ENCODE results near the gene C1orf116. TPM values are rescaled to one million over a fixed set of nuclear protein-coding genes. Genes with fewer than 3 reads are reported as not detected.
A peak's percentile ranks its signal among the peaks of the same experiment; 100 is the strongest.

The C1orf116 gene
- total RNA-seq, 6 experiments from 2014 or later: 0.02 to 0.09 (median 0.06) TPM

GRCh38 chr1:207058878-207059867 lies 26.6 kb upstream of the C1orf116 start:
- no peaks in the 10 kb centered on the region for H3K9me3 Mint-ChIP-seq
- peaks cover 3% of the 10 kb centered on the region for H3K27me3 Mint-ChIP-seq (ENCODE audit: insufficient read depth)
- H3K4me3 Mint-ChIP-seq: no peak overlapping the region
- H3K27ac Mint-ChIP-seq: no peak overlapping the region
- no peaks in the 10 kb centered on the region for H3K4me1 Mint-ChIP-seq (ENCODE audit: low read depth)
- H3K36me3 Mint-ChIP-seq (ENCODE audit: low read depth): no peaks in the 10 kb centered on the region
- DNase-seq: no peak
- TF ChIP-seq, protein P1, sequence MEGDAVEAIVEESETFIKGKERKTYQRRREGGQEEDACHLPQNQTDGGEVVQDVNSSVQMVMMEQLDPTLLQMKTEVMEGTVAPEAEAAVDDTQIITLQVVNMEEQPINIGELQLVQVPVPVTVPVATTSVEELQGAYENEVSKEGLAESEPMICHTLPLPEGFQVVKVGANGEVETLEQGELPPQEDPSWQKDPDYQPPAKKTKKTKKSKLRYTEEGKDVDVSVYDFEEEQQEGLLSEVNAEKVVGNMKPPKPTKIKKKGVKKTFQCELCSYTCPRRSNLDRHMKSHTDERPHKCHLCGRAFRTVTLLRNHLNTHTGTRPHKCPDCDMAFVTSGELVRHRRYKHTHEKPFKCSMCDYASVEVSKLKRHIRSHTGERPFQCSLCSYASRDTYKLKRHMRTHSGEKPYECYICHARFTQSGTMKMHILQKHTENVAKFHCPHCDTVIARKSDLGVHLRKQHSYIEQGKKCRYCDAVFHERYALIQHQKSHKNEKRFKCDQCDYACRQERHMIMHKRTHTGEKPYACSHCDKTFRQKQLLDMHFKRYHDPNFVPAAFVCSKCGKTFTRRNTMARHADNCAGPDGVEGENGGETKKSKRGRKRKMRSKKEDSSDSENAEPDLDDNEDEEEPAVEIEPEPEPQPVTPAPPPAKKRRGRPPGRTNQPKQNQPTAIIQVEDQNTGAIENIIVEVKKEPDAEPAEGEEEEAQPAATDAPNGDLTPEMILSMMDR (IDR thresholded peaks at IDR 0.05): peak; percentile 27

GRCh38 chr1:207058252-207058651 lies 25.7 kb upstream of the C1orf116 start:
- no peak overlapping the region for H3K27ac Mint-ChIP-seq
- DNase-seq: no peak
- TF ChIP-seq, protein P1 (IDR thresholded peaks at IDR 0.05): no peak
- H3K27me3 Mint-ChIP-seq (ENCODE audit: insufficient read depth): peaks cover 5% of the 10 kb centered on the region
- peaks cover 1% of the 10 kb centered on the region; the same call in 1 of the 2 replicates for H3K4me1 Mint-ChIP-seq (ENCODE audit: low read depth)
- no peak overlapping the region for H3K4me3 Mint-ChIP-seq
- no peaks in the 10 kb centered on the region for H3K9me3 Mint-ChIP-seq
- no peaks in the 10 kb centered on the region for H3K36me3 Mint-ChIP-seq (ENCODE audit: low read depth)

DNA sequence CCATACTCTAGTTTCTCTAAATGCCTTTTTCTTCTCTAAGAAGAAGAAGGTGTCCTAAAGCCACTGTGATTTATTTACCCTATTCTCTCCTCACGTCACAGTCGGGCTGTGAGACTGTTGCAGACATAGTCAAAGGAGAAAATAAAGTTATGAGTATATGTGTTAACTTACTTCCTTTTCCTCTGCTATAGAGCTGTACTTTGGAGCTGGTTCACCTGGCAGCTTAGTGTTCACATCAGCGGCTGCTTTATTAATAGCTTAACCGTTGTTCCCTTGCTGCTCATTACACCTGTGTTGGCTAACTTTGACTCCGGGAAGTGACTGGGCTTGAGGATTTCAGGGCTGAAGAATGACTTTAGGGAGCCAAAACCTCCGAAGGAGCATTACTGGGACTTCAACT lies 24.1 kb upstream of the C1orf116 start:
- no peak overlapping the region for H3K27ac Mint-ChIP-seq
- no peaks in the 10 kb centered on the region for H3K36me3 Mint-ChIP-seq (ENCODE audit: low read depth)
- H3K27me3 Mint-ChIP-seq (ENCODE audit: insufficient read depth): peaks cover 10% of the 10 kb centered on the region
- DNase-seq: no peak
- TF ChIP-seq, protein P1 (IDR thresholded peaks at IDR 0.05): no peak
- peaks cover 17% of the 10 kb centered on the region for H3K4me1 Mint-ChIP-seq (ENCODE audit: low read depth)
- no peaks in the 10 kb centered on the region for H3K9me3 Mint-ChIP-seq
- H3K4me3 Mint-ChIP-seq: no peak overlapping the region

DNA sequence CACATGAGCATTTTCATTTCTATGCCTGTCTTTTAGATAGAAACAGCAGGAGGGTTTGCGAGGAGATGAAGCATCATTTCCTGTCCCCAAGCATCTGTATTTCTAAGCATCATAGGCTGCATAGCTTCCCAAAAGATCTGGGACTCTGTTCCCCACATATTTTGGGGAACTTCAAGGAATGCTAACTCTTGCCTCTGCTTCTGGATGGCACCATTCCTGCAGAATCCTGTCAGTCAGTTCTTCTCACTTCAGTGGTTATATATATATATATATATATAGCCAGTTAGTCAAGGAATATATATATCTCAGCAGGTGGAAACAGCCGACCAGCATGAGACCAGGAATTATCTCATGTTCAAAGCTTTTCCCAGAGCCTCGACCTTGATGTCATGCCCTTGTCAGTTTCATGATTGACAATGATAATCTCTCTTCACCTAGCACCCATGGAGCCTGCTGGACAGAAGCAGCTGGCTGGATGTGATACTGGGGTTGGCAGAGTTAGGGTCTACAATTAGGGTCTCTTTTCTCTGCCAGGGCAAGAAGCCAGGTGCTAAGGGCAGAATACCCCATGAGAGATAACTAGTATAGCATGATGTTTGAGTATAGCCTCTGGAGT lies 22.9 kb upstream of the C1orf116 start:
- no peak overlapping the region for H3K27ac Mint-ChIP-seq
- DNase-seq: no peak
- H3K36me3 Mint-ChIP-seq (ENCODE audit: low read depth): no peaks in the 10 kb centered on the region; the same call in 1 of the 2 replicates
- TF ChIP-seq, protein P1 (IDR thresholded peaks at IDR 0.05): no peak
- H3K4me3 Mint-ChIP-seq: no peak overlapping the region
- H3K27me3 Mint-ChIP-seq (ENCODE audit: insufficient read depth): peaks cover 10% of the 10 kb centered on the region
- H3K4me1 Mint-ChIP-seq (ENCODE audit: low read depth): peaks cover 25% of the 10 kb centered on the region
- no peaks in the 10 kb centered on the region for H3K9me3 Mint-ChIP-seq

DNA sequence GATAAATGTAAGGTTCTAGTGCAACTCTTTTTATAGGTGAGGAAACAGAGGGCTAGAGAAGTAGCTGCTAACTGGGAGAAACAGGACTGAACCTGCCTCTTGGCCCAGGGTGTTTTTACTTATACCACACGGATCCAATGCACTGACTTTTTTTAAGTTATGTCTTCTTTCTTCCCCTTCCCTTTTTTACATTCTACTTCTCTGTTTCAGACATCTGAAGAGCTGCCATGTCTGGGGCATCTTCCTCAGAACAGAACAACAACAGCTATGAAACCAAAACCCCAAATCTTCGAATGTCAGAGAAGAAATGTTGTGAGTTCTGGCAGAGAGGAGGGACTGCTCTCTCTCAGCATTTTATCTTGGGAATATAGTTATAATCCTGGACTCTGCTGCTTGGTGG lies 21.9 kb upstream of the C1orf116 start:
- TF ChIP-seq, protein P1 (IDR thresholded peaks at IDR 0.05): no peak
- Mint-ChIP-seq H3K4me3 (no peak overlapping the region), H3K9me3 (no peaks in the 10 kb centered on the region), H3K36me3 (ENCODE audit: low read depth) (peaks cover 9% of the 10 kb centered on the region), H3K27me3 (ENCODE audit: insufficient read depth) (peaks cover 10% of the 10 kb centered on the region), H3K27ac (no peak overlapping the region), H3K4me1 (ENCODE audit: low read depth) (peaks cover 29% of the 10 kb centered on the region)
- no peak for DNase-seq

Measured in HFFc6 (cell line).